Measurements from ENCODE around the gene CHD3.
A peak's percentile ranks its signal among the peaks of the same experiment; 100 is the strongest.

CHD3 gene

GRCh38 chr17:7893187-7893880, 4.7 kb downstream of the CHD3 start:
- Histone ChIP-seq H3K36me3 (peaks cover 88 to 94% (median 90%) of the 10 kb centered on the region in 11 experiments), H4K20me1 (peaks cover 6 to 95% (median 72%) of the 10 kb centered on the region in 11 experiments; a peak in 20 of 22 replicates)

DNA sequence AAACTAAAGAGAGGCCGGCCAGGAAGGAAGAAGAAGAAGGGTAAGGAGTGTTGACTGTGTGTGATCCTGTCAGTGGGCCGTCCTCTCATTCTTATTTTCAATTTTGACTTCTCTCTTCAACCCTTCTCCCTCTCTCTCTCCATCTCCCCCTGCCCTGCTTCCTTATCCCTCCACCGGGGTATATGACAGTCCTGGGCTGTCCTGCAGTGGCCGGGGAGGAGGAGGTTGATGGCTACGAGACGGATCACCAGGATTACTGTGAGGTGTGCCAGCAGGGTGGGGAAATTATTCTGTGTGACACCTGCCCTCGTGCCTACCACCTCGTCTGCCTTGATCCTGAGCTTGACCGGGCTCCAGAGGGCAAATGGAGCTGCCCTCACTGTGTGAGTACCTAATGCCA, 5.6 kb downstream of the CHD3 start:
- H3K27me3 ChIP-seq: no peaks in the 10 kb centered on the region
- peaks cover 6 to 94% (median 72%) of the 10 kb centered on the region in 11 experiments; a peak in 20 of 22 replicates for H4K20me1 ChIP-seq
- H3K4me1 ChIP-seq: peaks cover 11 to 23% (median 14%) of the 10 kb centered on the region in 10 experiments
- peaks cover 97 to 100% (median 99%) of the 10 kb centered on the region in 11 experiments for H3K36me3 ChIP-seq
- no peak overlapping the region for H3K4me2 ChIP-seq
- H3K9ac ChIP-seq: peak overlapping the region in 9 of 11 experiments; percentile 0 to 48 (median 30); a peak in 9 of 22 replicates
- H3K9me3 ChIP-seq (replicated peaks in 1 of 11): no peaks in the 10 kb centered on the region
- no peak overlapping the region for H3K4me3 ChIP-seq
- TF ChIP-seq Cebpa-rat (IDR thresholded peaks at IDR 0.05): no peak
- peak overlapping the region in 3 of 11 experiments; percentile 9 to 31 (median 26); a peak in 1 of 22 replicates for H3K27ac ChIP-seq

More at GRCh38 chr17:7893187-7893880, 4.7 kb downstream of the CHD3 start:
- Histone ChIP-seq H3K4me3 (no peak overlapping the region), H3K27ac (peak overlapping the region in 3 of 11 experiments; percentile 9 to 31 (median 26); a peak in 2 of 22 replicates), H3K4me1 (peaks cover 20 to 32% (median 23%) of the 10 kb centered on the region in 10 experiments), H3K9me3 (replicated peaks in 1 of 11) (no peaks in the 10 kb centered on the region), H3K27me3 (no peaks in the 10 kb centered on the region), H3K9ac (peak overlapping the region in 8 of 11 experiments; percentile 16 to 49 (median 38); a peak in 5 of 22 replicates), H3K4me2 (no peak overlapping the region)
- TF ChIP-seq Cebpa-rat (IDR thresholded peaks at IDR 0.05): no peak

DNA sequence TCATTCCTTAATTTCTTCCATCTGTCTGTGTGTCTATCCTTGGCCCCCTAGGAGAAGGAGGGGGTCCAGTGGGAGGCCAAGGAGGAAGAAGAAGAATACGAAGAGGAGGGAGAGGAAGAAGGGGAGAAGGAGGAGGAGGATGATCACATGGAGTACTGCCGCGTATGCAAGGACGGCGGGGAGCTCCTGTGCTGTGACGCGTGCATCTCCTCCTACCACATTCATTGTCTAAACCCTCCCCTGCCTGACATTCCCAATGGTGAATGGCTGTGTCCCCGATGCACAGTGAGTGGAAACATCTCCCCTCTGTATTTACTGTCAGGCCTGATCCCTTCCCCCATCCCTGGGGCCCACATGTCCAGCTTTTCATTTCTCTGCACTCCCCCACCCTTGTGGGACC, 6.3 kb downstream of the CHD3 start:
- Histone ChIP-seq H3K36me3 (peaks cover 99 to 100% (median 100%) of the 10 kb centered on the region in 11 experiments), H3K27me3 (no peaks in the 10 kb centered on the region), H3K4me2 (no peak overlapping the region), H4K20me1 (peaks cover 0 to 92% (median 71%) of the 10 kb centered on the region in 11 experiments; a peak in 19 of 22 replicates), H3K4me3 (no peak overlapping the region), H3K9me3 (replicated peaks in 1 of 11) (no peaks in the 10 kb centered on the region), H3K9ac (peak overlapping the region in 6 of 11 experiments; percentile 0 to 38 (median 20); a peak in 5 of 22 replicates), H3K27ac (no peak overlapping the region), H3K4me1 (peaks cover 5 to 16% (median 7%) of the 10 kb centered on the region in 10 experiments)
- no peak for TF ChIP-seq Cebpa-rat (IDR thresholded peaks at IDR 0.05)

DNA sequence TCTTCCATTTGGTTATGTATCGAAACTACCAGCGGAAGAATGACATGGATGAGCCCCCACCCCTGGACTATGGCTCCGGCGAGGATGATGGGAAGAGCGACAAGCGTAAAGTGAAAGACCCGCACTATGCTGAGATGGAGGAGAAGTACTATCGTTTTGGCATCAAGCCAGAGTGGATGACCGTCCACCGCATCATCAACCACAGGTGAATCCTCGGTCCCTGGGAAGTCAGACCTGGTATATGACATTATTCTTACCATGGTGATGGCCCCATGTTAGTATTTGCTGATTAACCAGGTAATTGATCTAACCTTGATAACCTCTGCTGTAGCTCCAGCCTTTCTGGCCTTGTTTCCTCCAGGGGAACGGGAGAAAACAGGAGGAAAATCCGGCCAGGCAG, 8.5 kb downstream of the CHD3 start:
- 0 out of 22 replicates have a peak overlapping the region, but pooled peaks of 1 of the 11 experiments have one; percentile 0 for H3K4me2 ChIP-seq
- peaks cover 0 to 12% (median 0%) of the 10 kb centered on the region in 10 experiments; a peak in 2 of 20 replicates for H3K4me1 ChIP-seq
- no peak overlapping the region for H3K27ac ChIP-seq
- H3K36me3 ChIP-seq: peaks cover 99 to 100% (median 100%) of the 10 kb centered on the region in 11 experiments
- H4K20me1 ChIP-seq: peaks cover 0 to 90% (median 56%) of the 10 kb centered on the region in 11 experiments; a peak in 15 of 22 replicates
- no peaks in the 10 kb centered on the region for H3K27me3 ChIP-seq
- no peak for TF ChIP-seq Cebpa-rat (IDR thresholded peaks at IDR 0.05)
- H3K9me3 ChIP-seq (replicated peaks in 1 of 11): no peaks in the 10 kb centered on the region
- H3K9ac ChIP-seq: peak overlapping the region in 7 of 11 experiments; percentile 1 to 44 (median 11); a peak in 4 of 22 replicates
- no peak overlapping the region for H3K4me3 ChIP-seq

- no peak overlapping the region for H3K27ac ChIP-seq
- TF ChIP-seq Cebpa-rat (IDR thresholded peaks at IDR 0.05): no peak
- H3K9me3 ChIP-seq (replicated peaks in 1 of 11): no peaks in the 10 kb centered on the region
- peaks cover 0 to 89% (median 52%) of the 10 kb centered on the region in 11 experiments; a peak in 15 of 22 replicates for H4K20me1 ChIP-seq
- H3K4me1 ChIP-seq: peaks cover 0 to 12% (median 0%) of the 10 kb centered on the region in 10 experiments; a peak in 2 of 20 replicates
- no peak overlapping the region for H3K4me3 ChIP-seq
- peaks cover 100% of the 10 kb centered on the region in 11 experiments for H3K36me3 ChIP-seq
- 0 out of 22 replicates have a peak overlapping the region, but pooled peaks of 1 of the 11 experiments have one; percentile 0 for H3K4me2 ChIP-seq
- peak overlapping the region in 4 of 11 experiments; percentile 5 to 44 (median 10); a peak in 3 of 22 replicates for H3K9ac ChIP-seq
- H3K27me3 ChIP-seq: no peaks in the 10 kb centered on the region
Observed at GRCh38 chr17:7897773-7898172, 9.2 kb downstream of the CHD3 start.

- Histone ChIP-seq H3K9me3 (replicated peaks in 1 of 11) (no peaks in the 10 kb centered on the region), H3K4me2 (no peak overlapping the region), H4K20me1 (peaks cover 0 to 96% (median 38%) of the 10 kb centered on the region in 11 experiments; a peak in 16 of 22 replicates), H3K4me1 (peaks cover 0 to 8% (median 0%) of the 10 kb centered on the region in 10 experiments; a peak in 2 of 20 replicates), H3K4me3 (no peak overlapping the region), H3K9ac (peak overlapping the region in 2 of 11 experiments; percentile 4 to 9; a peak in 1 of 22 replicates), H3K36me3 (peaks cover 100% of the 10 kb centered on the region in 11 experiments), H3K27ac (no peak overlapping the region), H3K27me3 (no peaks in the 10 kb centered on the region)
- TF ChIP-seq Cebpa-rat (IDR thresholded peaks at IDR 0.05): no peak
Observed at GRCh38 chr17:7903154-7904103, 14.8 kb downstream of the CHD3 start.

DNA sequence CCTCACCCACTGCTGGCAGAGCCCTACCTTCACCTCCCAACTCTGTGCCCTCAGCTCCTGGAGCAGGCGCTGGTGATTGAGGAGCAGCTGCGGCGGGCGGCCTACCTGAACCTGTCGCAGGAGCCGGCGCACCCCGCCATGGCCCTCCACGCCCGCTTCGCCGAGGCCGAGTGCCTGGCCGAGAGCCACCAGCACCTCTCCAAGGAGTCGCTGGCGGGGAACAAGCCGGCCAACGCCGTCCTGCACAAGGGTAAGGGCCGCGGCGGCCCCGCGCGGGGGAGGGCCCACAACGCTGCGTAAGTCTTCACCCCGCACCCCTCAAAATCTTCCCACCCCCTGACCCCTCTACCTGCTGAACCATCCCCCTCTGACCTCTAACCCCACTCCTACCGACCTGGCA, 20.5 kb downstream of the CHD3 start:
- Histone ChIP-seq H3K4me2 (no peak overlapping the region), H3K27ac (no peak overlapping the region), H3K9me3 (replicated peaks in 1 of 11) (no peaks in the 10 kb centered on the region), H3K4me3 (no peak overlapping the region), H4K20me1 (peaks cover 0 to 84% (median 48%) of the 10 kb centered on the region in 11 experiments; a peak in 14 of 22 replicates), H3K4me1 (peaks cover 22 to 39% (median 29%) of the 10 kb centered on the region in 10 experiments), H3K36me3 (peaks cover 83 to 96% (median 90%) of the 10 kb centered on the region in 11 experiments), H3K27me3 (no peaks in the 10 kb centered on the region), H3K9ac (peak overlapping the region in 1 of 11 experiments; percentile 21; a peak in 1 of 22 replicates)
- TF ChIP-seq Cebpa-rat (IDR thresholded peaks at IDR 0.05): no peak

DNA sequence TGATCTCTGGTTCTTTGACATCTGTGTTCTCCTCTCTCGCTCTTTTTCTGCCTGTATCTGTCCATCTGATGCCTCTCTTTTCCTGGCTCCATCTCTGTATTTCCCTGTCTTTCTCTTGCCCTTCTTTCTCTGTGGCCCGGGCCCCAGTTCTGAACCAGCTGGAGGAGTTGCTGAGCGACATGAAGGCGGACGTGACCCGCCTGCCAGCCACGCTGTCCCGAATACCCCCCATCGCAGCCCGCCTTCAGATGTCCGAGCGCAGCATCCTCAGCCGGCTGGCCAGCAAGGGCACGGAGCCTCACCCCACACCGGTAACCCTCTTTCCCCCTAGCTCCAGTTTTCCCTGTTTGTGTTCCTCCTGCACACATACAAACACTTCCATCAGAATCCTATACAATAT, 21.7 kb downstream of the CHD3 start:
- Histone ChIP-seq H4K20me1 (peaks cover 0 to 73% (median 42%) of the 10 kb centered on the region in 11 experiments; a peak in 14 of 22 replicates), H3K4me2 (no peak overlapping the region), H3K4me3 (no peak overlapping the region), H3K36me3 (peaks cover 72 to 86% (median 78%) of the 10 kb centered on the region in 11 experiments), H3K9me3 (replicated peaks in 1 of 11) (no peaks in the 10 kb centered on the region), H3K27me3 (no peaks in the 10 kb centered on the region), H3K4me1 (peaks cover 34 to 51% (median 41%) of the 10 kb centered on the region in 10 experiments), H3K9ac (peak overlapping the region in 9 of 11 experiments; percentile 10 to 59 (median 21); a peak in 7 of 22 replicates), H3K27ac (peak overlapping the region in 1 of 11 experiments; percentile 68; a peak in 1 of 22 replicates)
- no peak for TF ChIP-seq Cebpa-rat (IDR thresholded peaks at IDR 0.05)
